A673 (cell line): ENCODE measurements around the gene COL20A1.

Source experiments
- EZH2 ChIP-seq: fragments of 200-600 bp; sonication (generic); IDR thresholded peaks from 2 replicates; pipeline ENCODE4 v1.6.1; 2017; ENCODE audit warnings: borderline replicate concordance, low read depth, mild to moderate bottlenecking, mixed read lengths, antibody characterized with exemption, low read length; ENCODE audit not compliant: poor library complexity, severe bottlenecking
- TF ChIP-seq, protein P1 (sequence below): fragments of 300-800, 200-600 bp; sonication (generic); conservative IDR thresholded peaks from 2 replicates; pipeline ENCODE4 v1.5.1; 2017; ENCODE audit warnings: low read depth, mild to moderate bottlenecking, antibody characterized with exemption, low read length, moderate library complexity, mixed read lengths

GRCh38 chr20:63311186-63311832, 18.3 kb downstream of the COL20A1 start:
- TF ChIP-seq, protein P1, sequence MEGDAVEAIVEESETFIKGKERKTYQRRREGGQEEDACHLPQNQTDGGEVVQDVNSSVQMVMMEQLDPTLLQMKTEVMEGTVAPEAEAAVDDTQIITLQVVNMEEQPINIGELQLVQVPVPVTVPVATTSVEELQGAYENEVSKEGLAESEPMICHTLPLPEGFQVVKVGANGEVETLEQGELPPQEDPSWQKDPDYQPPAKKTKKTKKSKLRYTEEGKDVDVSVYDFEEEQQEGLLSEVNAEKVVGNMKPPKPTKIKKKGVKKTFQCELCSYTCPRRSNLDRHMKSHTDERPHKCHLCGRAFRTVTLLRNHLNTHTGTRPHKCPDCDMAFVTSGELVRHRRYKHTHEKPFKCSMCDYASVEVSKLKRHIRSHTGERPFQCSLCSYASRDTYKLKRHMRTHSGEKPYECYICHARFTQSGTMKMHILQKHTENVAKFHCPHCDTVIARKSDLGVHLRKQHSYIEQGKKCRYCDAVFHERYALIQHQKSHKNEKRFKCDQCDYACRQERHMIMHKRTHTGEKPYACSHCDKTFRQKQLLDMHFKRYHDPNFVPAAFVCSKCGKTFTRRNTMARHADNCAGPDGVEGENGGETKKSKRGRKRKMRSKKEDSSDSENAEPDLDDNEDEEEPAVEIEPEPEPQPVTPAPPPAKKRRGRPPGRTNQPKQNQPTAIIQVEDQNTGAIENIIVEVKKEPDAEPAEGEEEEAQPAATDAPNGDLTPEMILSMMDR = no peak
- TF ChIP-seq EZH2 = no peak
